Upper lobe of left lung (tissue), 6 donors: ENCODE data around the gene CD276. TPM values are rescaled to one million over a fixed set of nuclear protein-coding genes. Genes with fewer than 3 reads are reported as not detected.
A peak's percentile ranks its signal among the peaks of the same experiment; 100 is the strongest.

ENCODE experiments used
- ATAC-seq, 2 donors: fragments of 200-7000 bp; cut with Tn5 transposase; one replicate each; pipeline ENCODE4 v1.9.1; 2022; ENCODE audit warnings: mild to moderate bottlenecking in 2 of 2, moderate library complexity in 2 of 2; ENCODE audit not compliant: low FRiP score in 2 of 2
- DNase-seq, 2 donors: peaks; one replicate each; pipeline ENCODE4 v3.0.0-alpha.2; 2019 to 2020
- H3K27ac ChIP-seq, 4 donors: fragments of 200-600 bp; sonication (generic); one replicate each; pipeline ENCODE4 v1.5.1; 2016 to 2019
- H3K27me3 ChIP-seq, 4 donors: fragments of 200-600 bp; sonication (generic); one replicate each; pipeline ENCODE4 v1.5.1; 2017 to 2019
- H3K36me3 ChIP-seq, 4 donors: fragments of 200-600 bp; sonication (generic); one replicate each; pipeline ENCODE4 v1.5.1; 2016 to 2019
- H3K4me1 ChIP-seq, 4 donors: fragments of 200-600 bp; sonication (generic); one replicate each; pipeline ENCODE4 v1.5.1; 2018 to 2019
- H3K4me3 ChIP-seq, 4 donors: fragments of 200-600 bp; sonication (generic); one replicate each; pipeline ENCODE4 v1.5.1; 2017 to 2019; ENCODE audit warnings: mild to moderate bottlenecking in 2 of 4, moderate library complexity in 1 of 4
- H3K9me3 ChIP-seq, 4 donors: fragments of 200-600 bp; sonication (generic); one replicate each; pipeline ENCODE4 v1.5.1; 2018 to 2019
- CTCF ChIP-seq, 6 experiments: fragments of 450-650 bp in 4 of 6; fragments of 200-600 bp in 2 of 6; sonication (generic) in 2 of 6; IDR thresholded peaks; one replicate each; pipeline ENCODE4 v1.5.1; 2016 to 2019; ENCODE audit warnings: antibody characterized with exemption in 6 of 6
- EP300 ChIP-seq, 4 donors: sonication (generic); formaldehyde crosslinking; IDR thresholded peaks; one replicate each; pipeline ENCODE4 v1.5.1; 2017; ENCODE audit warnings: antibody characterized with exemption in 4 of 4, control low read depth in 2 of 4
- POLR2A ChIP-seq, 4 donors: fragments of 450-650 bp; IDR thresholded peaks; one replicate each; pipeline ENCODE4 v1.5.1; 2016 to 2017; ENCODE audit warnings: antibody characterized with exemption in 4 of 4, mild to moderate bottlenecking in 2 of 4
- POLR2AphosphoS5 ChIP-seq, 2 donors: sonication (generic); formaldehyde crosslinking; IDR thresholded peaks; one replicate each; pipeline ENCODE4 v1.5.1; 2017; ENCODE audit warnings: antibody characterized with exemption in 2 of 2
- WGBS, 2 donors: methylation state at CpG; one replicate each; pipeline ENCODE4 v1.1.5; 2017 to 2018; 5-methylcytosine and 5-hydroxymethylcytosine counted together
- total RNA-seq, 6 donors: library from RNA; depleted of rRNA in 4 of 6; stranded (reverse); fragments of >200 nt in 4 of 6; gene quantifications; one replicate each; pipeline versions ENCODE4 v1.1.0 to v1.2.1, GENCODE V29; 2016 to 2021
- donor health status: DM: no; HTN: no; CAD: no; lungs with moderate emphysema.
- donor health status: DM: no; HTN: yes; CAD: no; lungs with severe emphysema.

Gene CD276
- total RNA-seq, 6 donors from 2014 or later = 32.2 to 83.6 (median 65.8) TPM

DNA sequence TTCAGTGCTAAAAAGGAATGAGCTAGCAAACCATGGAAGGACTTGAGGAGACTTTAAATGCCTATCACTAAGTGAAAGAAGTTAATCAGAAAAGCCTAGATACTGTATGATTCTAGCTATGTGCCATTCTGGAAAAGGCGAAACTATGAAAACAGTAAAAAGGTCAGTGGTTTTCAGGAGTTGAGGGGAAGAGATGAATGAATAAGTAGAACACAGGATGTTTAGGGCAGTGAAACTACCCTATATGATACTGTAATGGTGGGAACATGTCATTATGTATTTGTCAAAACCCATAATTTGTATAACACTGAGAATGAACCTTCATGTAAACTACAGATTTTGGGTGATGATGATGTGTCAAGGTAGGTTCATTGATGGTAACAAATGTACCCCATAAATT lies 9.6 kb upstream of the CD276 start:
- Histone ChIP-seq H3K4me3 (no peak overlapping the region), H3K9me3 (no peaks in the 10 kb centered on the region), H3K27ac (no peak overlapping the region), H3K27me3 (no peaks in the 10 kb centered on the region), H3K36me3 (no peaks in the 10 kb centered on the region), H3K4me1 (no peaks in the 10 kb centered on the region)
- DNase-seq (no peak), ATAC-seq (no peak)
- TF ChIP-seq EP300 (IDR thresholded peaks at IDR 0.05) = no peak
- TF ChIP-seq POLR2A (IDR thresholded peaks at IDR 0.05) = no peak
- no peak for TF ChIP-seq CTCF (IDR thresholded peaks at IDR 0.05)
- TF ChIP-seq POLR2AphosphoS5 (IDR thresholded peaks at IDR 0.05) = no peak
- 97 to 100% methylated on average over 1 of the region's 1 CpG for WGBS, 2 donors

DNA sequence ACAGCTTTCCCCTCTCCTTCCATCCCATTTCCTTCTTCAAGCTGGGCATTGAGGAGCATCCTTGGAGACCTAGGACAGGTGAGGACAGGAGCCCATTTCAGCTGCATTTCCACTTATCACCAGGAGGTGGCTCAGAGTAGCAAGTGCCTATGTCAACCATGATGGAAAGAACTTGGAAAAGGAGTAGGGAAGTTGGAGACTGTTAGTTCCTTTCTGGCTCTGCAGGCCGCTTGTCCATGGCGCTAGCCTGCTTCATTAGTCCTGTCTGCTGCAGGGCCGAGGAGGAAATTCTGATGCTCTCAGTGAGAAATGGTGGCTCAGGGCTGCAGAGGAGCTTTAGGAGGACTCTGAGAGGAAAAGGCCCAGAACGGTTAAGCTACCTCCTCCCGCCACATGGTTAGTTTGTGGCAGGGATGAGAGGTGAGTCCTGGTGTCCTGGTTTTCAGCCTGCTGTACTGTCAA lies 7.0 kb upstream of the CD276 start:
- WGBS, 2 donors = 0 to 44% methylated on average over 3 to 5 of the region's 5 CpGs
- DNase-seq = peak in 1 of 2 donors; percentile 52

GRCh38 chr15:73677733-73678132 lies 6.5 kb upstream of the CD276 start:
- 52 to 62% methylated on average over 2 of the region's 2 CpGs for WGBS, 2 donors
- DNase-seq (no peak), ATAC-seq (no peak)
- no peak overlapping the region for H3K27ac ChIP-seq
- no peak for TF ChIP-seq POLR2A (IDR thresholded peaks at IDR 0.05)
- no peak for TF ChIP-seq EP300 (IDR thresholded peaks at IDR 0.05)
- TF ChIP-seq CTCF (IDR thresholded peaks at IDR 0.05) = no peak
- no peak for TF ChIP-seq POLR2AphosphoS5 (IDR thresholded peaks at IDR 0.05)
- H3K4me1 ChIP-seq = no peaks in the 10 kb centered on the region
- H3K36me3 ChIP-seq = no peaks in the 10 kb centered on the region
- no peak overlapping the region for H3K4me3 ChIP-seq
- H3K9me3 ChIP-seq = no peaks in the 10 kb centered on the region
- H3K27me3 ChIP-seq = no peaks in the 10 kb centered on the region

More for the DNA sequence above, 7.0 kb upstream of the CD276 start:
- no peaks in the 10 kb centered on the region for H3K4me1 ChIP-seq
- H3K4me3 ChIP-seq = no peak overlapping the region
- H3K36me3 ChIP-seq = no peaks in the 10 kb centered on the region
- H3K27ac ChIP-seq = no peak overlapping the region
- TF ChIP-seq POLR2AphosphoS5 (IDR thresholded peaks at IDR 0.05) = no peak
- TF ChIP-seq POLR2A (IDR thresholded peaks at IDR 0.05) = no peak
- TF ChIP-seq EP300 (IDR thresholded peaks at IDR 0.05) = no peak
- peak; percentile 81 to 92 (median 87) for TF ChIP-seq CTCF (IDR thresholded peaks at IDR 0.05)
- ATAC-seq = peak; percentile 64 to 89
- no peaks in the 10 kb centered on the region for H3K9me3 ChIP-seq
- no peaks in the 10 kb centered on the region for H3K27me3 ChIP-seq

DNA sequence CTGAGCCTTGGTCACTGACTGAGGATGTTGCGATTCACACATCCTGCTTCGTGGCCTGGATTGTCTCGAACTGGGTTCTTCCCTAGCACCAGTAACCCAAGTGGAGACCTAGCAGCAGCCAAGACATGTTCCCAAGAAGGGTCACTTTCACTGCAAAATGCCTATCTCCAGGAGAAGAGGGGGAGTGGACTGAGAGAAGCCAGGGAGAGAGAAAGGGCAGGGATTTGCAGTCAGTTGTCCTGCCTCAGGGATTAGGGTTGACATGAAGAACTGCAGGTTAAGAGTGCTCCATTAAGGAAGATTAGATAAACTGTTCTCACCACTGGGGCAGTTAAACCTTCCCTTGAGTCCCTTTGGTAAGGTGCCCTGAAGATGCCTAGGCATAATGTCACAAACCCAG lies 5.7 kb upstream of the CD276 start:
- no peak for ATAC-seq
- Histone ChIP-seq H3K27me3 (no peaks in the 10 kb centered on the region), H3K9me3 (no peaks in the 10 kb centered on the region), H3K27ac (no peak overlapping the region), H3K36me3 (no peaks in the 10 kb centered on the region), H3K4me3 (no peak overlapping the region), H3K4me1 (peaks cover under 1 to 3% (median 2%) of the 10 kb centered on the region in 4 donors)
- DNase-seq = no peak
- WGBS, 2 donors = 54 to 68% methylated on average over 3 of the region's 3 CpGs
- TF ChIP-seq POLR2A (IDR thresholded peaks at IDR 0.05) = no peak
- no peak for TF ChIP-seq CTCF (IDR thresholded peaks at IDR 0.05)
- no peak for TF ChIP-seq EP300 (IDR thresholded peaks at IDR 0.05)
- no peak for TF ChIP-seq POLR2AphosphoS5 (IDR thresholded peaks at IDR 0.05)

DNA sequence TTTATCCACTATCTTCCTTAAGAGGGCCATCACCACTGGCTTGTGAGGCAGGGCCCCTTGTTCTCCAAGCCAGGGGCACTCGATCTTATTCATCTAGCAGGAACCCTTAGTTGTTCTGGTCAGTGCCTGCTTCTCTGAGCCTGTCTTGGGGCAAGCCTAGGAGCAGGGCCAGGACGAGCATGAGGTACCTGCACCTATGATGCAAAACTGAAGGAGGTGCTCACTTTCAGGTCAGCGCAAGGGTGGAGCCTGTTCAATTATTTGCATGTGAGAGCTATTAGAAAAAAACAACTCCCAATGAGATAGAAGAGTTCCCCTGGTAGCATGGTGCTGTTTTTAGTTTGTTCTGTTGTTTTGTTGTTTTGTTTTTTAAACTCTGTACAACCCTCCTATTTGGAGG lies 5.0 kb upstream of the CD276 start:
- Histone ChIP-seq H3K36me3 (no peaks in the 10 kb centered on the region), H3K4me1 (peaks cover 4 to 9% (median 7%) of the 10 kb centered on the region in 4 donors), H3K4me3 (no peak overlapping the region), H3K27me3 (peaks cover 0 to 2% (median 0%) of the 10 kb centered on the region in 4 donors), H3K9me3 (no peaks in the 10 kb centered on the region), H3K27ac (no peak overlapping the region)
- 77 to 90% methylated on average over 3 of the region's 3 CpGs for WGBS, 2 donors
- TF ChIP-seq CTCF (IDR thresholded peaks at IDR 0.05) (no peak), POLR2AphosphoS5 (IDR thresholded peaks at IDR 0.05) (no peak), EP300 (IDR thresholded peaks at IDR 0.05) (no peak), POLR2A (IDR thresholded peaks at IDR 0.05) (no peak)
- no peak for ATAC-seq
- no peak for DNase-seq
